Lower lobe of right lung (tissue), 2 donors: ENCODE results near the gene MRE11. TPM values are rescaled to one million over a fixed set of nuclear protein-coding genes. Genes with fewer than 3 reads are reported as not detected.

ENCODE experiments used
- ATAC-seq, 2 donors: fragments of 200-7000 bp; cut with Tn5 transposase; one replicate each; pipeline ENCODE4 v1.9.1; 2020 to 2022; ENCODE audit warnings: mild to moderate bottlenecking in 2 of 2, moderate library complexity in 2 of 2
- DNase-seq: peaks from one replicate; pipeline ENCODE4 v3.0.0-alpha.2; 2020
- H3K27ac ChIP-seq: fragments of 200-600 bp; one replicate; pipeline ENCODE4 v1.8.0; 2022
- H3K27me3 ChIP-seq: fragments of 200-600 bp; one replicate; pipeline ENCODE4 v1.8.0; 2022; ENCODE audit warnings: low read depth
- H3K36me3 ChIP-seq: fragments of 200-600 bp; one replicate; pipeline ENCODE4 v1.8.0; 2022; ENCODE audit warnings: mild to moderate bottlenecking
- H3K4me1 ChIP-seq: fragments of 200-600 bp; one replicate; pipeline ENCODE4 v1.8.0; 2022
- H3K4me3 ChIP-seq: fragments of 200-600 bp; one replicate; pipeline ENCODE4 v1.8.0; 2022; ENCODE audit warnings: mild to moderate bottlenecking
- H3K9me3 ChIP-seq: fragments of 200-600 bp; one replicate; pipeline ENCODE4 v1.8.0; 2022
- intact Hi-C: fragments of 100-400 bp; cut with DNase I; formaldehyde crosslinking; loops from one replicate; pipeline ENCODE4 v1.11.0; 2022
- total RNA-seq: library from RNA; stranded (reverse); fragmentation: NEBNext Ultra II Directional; extraction: Animal tissue kit (Norgen Biotek cat#: 25700); gene quantifications from one replicate; pipeline ENCODE4 v1.2.1, GENCODE V29; 2021
- TF ChIP-seq, protein P1 (sequence below): fragments of 200-600 bp; IDR thresholded peaks from one replicate; pipeline ENCODE4 v1.8.0; 2022; ENCODE audit warnings: antibody characterized with exemption, mild to moderate bottlenecking
- donor health status: DM: no; HTN: yes; CAD: no; lungs with severe emphysema.

The MRE11 gene
- total RNA-seq, 1 donor from 2014 or later = 17.6 TPM

DNA sequence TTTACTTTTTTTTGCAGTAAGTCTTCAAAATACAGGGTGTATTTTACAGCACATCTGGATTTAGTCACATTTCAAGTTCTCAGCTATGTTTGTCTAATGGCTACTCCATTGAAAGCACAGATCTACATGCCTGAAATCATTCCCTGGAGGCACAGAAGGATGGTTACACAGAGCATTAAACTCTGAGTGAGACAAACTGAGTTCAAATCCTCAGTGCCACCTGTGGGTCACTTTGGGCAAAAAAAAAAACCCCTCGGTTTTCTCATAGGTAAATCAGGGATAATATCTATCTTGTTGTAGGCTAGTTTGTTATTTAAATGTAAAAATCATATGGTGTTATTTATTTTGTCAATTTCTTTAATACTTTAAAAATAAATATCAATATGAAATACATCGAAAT is 7.9 kb upstream of the MRE11 start:
- H3K4me3 ChIP-seq = no peak overlapping the region
- TF ChIP-seq, protein P1, sequence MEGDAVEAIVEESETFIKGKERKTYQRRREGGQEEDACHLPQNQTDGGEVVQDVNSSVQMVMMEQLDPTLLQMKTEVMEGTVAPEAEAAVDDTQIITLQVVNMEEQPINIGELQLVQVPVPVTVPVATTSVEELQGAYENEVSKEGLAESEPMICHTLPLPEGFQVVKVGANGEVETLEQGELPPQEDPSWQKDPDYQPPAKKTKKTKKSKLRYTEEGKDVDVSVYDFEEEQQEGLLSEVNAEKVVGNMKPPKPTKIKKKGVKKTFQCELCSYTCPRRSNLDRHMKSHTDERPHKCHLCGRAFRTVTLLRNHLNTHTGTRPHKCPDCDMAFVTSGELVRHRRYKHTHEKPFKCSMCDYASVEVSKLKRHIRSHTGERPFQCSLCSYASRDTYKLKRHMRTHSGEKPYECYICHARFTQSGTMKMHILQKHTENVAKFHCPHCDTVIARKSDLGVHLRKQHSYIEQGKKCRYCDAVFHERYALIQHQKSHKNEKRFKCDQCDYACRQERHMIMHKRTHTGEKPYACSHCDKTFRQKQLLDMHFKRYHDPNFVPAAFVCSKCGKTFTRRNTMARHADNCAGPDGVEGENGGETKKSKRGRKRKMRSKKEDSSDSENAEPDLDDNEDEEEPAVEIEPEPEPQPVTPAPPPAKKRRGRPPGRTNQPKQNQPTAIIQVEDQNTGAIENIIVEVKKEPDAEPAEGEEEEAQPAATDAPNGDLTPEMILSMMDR = no peak
- intact Hi-C loops = no loop called here
- H3K27me3 ChIP-seq = no peaks in the 10 kb centered on the region
- DNase-seq (no peak), ATAC-seq (no peak)
- H3K27ac ChIP-seq = no peak overlapping the region
- H3K4me1 ChIP-seq = no peaks in the 10 kb centered on the region
- H3K9me3 ChIP-seq = no peaks in the 10 kb centered on the region
- H3K36me3 ChIP-seq = peaks cover 58% of the 10 kb centered on the region

- intact Hi-C loops = no loop called here
- no peaks in the 10 kb centered on the region for H3K27me3 ChIP-seq
- no peak for ATAC-seq
- no peaks in the 10 kb centered on the region for H3K9me3 ChIP-seq
- no peak overlapping the region for H3K4me3 ChIP-seq
- TF ChIP-seq, protein P1 = no peak
- no peak overlapping the region for H3K27ac ChIP-seq
- peaks cover 59% of the 10 kb centered on the region for H3K36me3 ChIP-seq
- peaks cover 3% of the 10 kb centered on the region for H3K4me1 ChIP-seq
- DNase-seq = no peak
These were observed 6.5 kb upstream of the MRE11 start for GRCh38 chr11:94500181-94500580.

GRCh38 chr11:94494126-94494680 is 559 bp upstream of the MRE11 start:
- H3K27ac ChIP-seq = peak overlapping the region; percentile 86
- H3K36me3 ChIP-seq = peaks cover 43% of the 10 kb centered on the region
- intact Hi-C loops = no loop called here
- H3K27me3 ChIP-seq = no peaks in the 10 kb centered on the region
- H3K4me3 ChIP-seq = peak overlapping the region; percentile 84
- peak; percentile 76 to 82 for ATAC-seq
- DNase-seq = no peak
- H3K9me3 ChIP-seq = no peaks in the 10 kb centered on the region
- peaks cover 22% of the 10 kb centered on the region for H3K4me1 ChIP-seq
- TF ChIP-seq, protein P1 = no peak

GRCh38 chr11:94486068-94486467 is 7.6 kb downstream of the MRE11 start:
- intact Hi-C loops = no loop called here
- ATAC-seq (no peak), DNase-seq (no peak)
- no peaks in the 10 kb centered on the region for H3K9me3 ChIP-seq
- H3K4me1 ChIP-seq = no peaks in the 10 kb centered on the region
- TF ChIP-seq, protein P1 = no peak
- peaks cover 90% of the 10 kb centered on the region for H3K36me3 ChIP-seq
- no peak overlapping the region for H3K4me3 ChIP-seq
- H3K27ac ChIP-seq = no peak overlapping the region
- H3K27me3 ChIP-seq = no peaks in the 10 kb centered on the region

- Histone ChIP-seq H3K4me1 (no peaks in the 10 kb centered on the region), H3K9me3 (no peaks in the 10 kb centered on the region), H3K27me3 (no peaks in the 10 kb centered on the region), H3K4me3 (no peak overlapping the region), H3K27ac (no peak overlapping the region), H3K36me3 (peaks cover 94% of the 10 kb centered on the region)
- DNase-seq (no peak), ATAC-seq (no peak)
- TF ChIP-seq, protein P1 = no peak
- intact Hi-C loops = no loop called here
These were observed 12.3 kb downstream of the MRE11 start for GRCh38 chr11:94481342-94481741.
